CD4-positive, alpha-beta T cell treated with Interleukin-21 for 1 hour (primary cell): ENCODE results near the gene PLEKHF1.
"Not testable (repeated sequence)": the region's sequence is repeated elsewhere in the genome, so short reads cannot be mapped to it uniquely, and the experiment has no call there.

Experiments used
- DNase-seq: peaks from one replicate; pipeline ENCODE4 v3.0.0-alpha.2; 2020

PLEKHF1 gene

GRCh38 chr19:29665826-29666577, 741 bp downstream of the PLEKHF1 start:
- peak; percentile 29 for DNase-seq

GRCh38 chr19:29666578-29667386, 1.5 kb downstream of the PLEKHF1 start:
- DNase-seq = no peak

GRCh38 chr19:29667387-29667783, 2.1 kb downstream of the PLEKHF1 start:
- DNase-seq = no peak

- peak; percentile 74 for DNase-seq
Observed at GRCh38 chr19:29667901-29668341, 2.7 kb downstream of the PLEKHF1 start.

DNA sequence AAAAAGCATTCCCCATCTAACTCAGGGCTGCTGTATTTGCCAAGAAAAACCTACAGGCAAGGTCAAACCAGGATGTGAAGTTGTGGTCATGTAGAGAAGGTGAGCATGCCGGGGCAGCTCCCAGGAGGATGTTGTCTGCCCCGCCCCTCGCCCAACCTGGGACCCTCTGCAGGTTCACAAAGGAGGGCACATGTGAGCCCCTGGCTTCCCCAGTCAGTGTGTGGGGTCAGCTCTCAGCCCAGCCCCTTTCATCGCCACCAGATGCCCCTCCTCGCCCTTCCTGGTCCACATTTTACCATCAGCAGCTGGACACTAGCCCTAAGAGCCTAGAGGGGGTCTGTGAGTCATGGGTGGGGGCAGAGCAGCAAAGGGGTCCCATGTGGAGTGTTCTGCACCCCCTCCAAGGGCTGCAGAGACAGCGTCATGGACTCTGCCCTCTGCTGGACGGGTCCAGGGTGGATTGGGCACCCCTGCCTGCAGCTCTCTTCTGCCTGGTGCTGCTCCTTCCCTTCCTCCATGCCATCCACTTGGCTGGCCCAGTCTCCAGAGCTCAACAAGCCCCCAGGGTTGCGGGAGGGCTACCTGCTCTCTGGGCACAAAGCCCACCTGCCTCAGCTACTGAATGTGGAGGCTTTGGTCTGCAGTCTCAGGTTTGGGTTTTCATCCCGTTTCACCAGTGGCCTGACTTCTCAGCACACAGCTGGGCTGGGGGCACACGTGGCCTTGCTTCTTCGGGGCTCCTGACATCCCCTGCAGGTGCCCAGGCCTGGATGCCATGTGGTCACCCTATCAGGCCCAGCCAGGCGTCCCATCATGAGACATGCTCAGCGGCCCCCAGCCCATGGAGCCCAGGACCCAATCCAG, 3.7 kb downstream of the PLEKHF1 start:
- no peak for DNase-seq

- no peak for DNase-seq
Observed at GRCh38 chr19:29670255-29670654, 5.0 kb downstream of the PLEKHF1 start.

DNA sequence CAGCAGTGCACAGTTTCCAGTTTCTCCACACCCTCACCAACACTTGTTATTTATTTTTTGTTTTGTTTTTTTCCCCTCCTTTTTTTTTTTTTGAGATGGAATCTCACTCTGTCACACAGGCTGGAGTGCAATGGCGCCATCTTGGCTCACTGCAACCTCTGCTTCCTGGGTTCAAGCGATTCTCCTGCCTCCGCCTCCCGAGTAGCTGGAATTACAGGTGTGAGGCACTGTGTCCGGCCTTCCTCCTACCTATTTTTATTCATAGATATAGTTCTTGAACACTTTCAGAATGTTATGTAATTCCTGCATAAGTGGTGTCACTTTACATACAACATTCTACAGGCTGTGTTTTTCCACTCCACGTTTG, 5.7 kb downstream of the PLEKHF1 start:
- not testable (repeated sequence) for DNase-seq

DNA sequence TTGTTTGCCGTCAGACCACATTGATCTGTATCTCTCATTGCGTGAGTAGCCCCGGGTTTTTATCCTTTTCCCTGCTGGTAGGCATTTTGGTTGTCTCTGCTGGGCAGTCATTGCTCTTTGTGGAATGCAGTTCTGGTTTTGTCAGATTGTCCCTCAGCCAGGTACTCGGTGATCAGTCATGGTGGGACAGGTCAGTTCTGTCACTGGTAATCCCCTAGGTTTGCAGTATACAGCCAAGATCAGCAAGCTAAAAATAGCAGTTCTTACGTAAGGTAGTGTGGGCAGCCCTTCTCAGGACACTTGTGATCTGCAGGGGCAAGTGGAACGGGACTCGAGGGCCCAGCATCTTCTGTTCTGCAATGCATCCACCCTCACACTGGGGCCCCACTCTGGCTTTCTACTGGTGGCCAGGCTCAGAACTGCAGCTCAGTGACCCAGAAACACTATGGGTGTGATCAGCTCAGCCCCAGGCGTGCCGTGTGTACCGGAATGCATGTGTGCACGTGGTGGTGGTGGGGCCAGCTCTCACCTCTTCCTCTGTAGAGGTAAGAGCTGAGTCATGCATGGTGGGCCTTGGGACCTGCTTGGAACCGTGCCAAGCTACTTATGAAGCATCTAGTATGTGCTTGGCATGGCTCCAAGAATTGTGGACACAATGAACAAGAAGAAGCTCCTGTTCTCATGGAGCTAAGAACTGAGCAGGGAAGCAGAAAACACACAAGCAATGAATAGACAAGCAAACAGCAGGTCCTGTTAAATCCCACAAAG, 6.3 kb downstream of the PLEKHF1 start:
- DNase-seq = peak; percentile 90

GRCh38 chr19:29672319-29672932, 7.2 kb downstream of the PLEKHF1 start:
- no peak for DNase-seq

- DNase-seq = peak; percentile 88
Observed at GRCh38 chr19:29672933-29673336, 7.7 kb downstream of the PLEKHF1 start.

DNA sequence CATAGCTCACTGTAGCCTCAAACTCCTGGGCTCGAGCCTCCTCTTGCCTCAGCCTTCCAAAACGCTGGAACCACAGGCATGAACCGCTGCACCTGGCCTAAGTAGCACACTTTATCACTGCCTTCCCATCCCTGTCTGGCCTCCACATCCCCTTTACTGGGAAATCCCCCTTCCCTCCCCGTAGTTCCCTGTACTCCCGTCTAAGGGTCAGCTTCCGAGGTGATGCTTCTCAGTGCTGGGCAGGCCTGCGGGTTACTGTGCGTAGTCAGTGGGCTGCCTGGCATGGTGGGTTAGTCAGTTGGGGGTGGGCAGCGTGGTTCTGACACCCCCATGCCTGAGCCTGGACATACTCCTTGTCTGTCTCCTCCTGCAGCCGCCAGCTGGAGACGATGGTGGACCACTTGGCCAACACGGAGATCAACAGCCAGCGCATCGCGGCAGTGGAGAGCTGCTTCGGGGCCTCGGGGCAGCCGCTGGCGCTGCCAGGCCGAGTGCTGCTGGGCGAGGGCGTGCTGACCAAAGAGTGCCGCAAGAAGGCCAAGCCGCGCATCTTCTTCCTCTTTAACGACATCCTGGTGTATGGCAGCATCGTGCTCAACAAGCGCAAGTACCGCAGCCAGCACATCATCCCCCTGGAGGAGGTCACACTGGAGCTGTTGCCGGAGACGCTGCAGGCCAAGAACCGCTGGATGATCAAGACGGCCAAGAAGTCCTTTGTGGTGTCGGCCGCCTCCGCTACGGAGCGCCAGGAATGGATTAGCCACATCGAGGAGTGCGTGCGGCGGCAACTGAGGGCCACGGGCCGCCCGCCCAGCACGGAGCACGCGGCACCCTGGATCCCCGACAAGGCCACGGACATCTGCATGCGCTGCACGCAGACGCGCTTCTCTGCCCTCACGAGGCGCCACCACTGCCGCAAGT, 8.4 kb downstream of the PLEKHF1 start:
- no peak for DNase-seq

DNA sequence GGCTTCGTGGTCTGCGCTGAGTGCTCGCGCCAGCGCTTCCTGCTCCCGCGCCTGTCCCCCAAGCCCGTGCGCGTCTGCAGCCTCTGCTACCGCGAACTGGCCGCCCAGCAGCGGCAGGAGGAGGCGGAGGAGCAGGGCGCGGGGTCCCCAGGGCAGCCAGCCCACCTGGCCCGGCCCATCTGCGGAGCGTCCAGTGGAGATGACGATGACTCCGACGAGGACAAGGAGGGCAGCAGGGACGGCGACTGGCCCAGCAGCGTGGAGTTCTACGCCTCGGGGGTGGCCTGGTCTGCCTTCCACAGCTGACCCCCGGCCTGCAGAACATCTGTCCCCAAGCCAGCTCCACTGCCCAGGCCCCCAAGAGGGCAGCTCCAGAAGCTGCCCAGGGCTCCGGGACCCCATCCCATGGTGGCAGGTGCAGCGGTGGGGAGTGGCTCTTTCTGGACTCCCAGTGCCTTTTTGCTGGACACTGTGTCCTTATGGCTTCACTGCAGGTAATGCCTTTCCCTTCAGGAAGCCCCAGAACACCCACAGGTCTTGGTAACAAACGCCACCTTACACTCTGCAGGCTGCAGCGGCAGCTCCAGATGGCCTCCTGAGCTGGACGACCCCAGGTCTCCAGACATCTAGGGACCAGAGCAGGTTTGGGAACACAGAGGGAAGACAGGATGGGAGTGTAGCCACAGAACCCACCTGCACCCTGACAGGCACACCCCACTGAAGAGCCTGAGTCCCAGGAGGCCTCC, 9.3 kb downstream of the PLEKHF1 start:
- no peak for DNase-seq

DNA sequence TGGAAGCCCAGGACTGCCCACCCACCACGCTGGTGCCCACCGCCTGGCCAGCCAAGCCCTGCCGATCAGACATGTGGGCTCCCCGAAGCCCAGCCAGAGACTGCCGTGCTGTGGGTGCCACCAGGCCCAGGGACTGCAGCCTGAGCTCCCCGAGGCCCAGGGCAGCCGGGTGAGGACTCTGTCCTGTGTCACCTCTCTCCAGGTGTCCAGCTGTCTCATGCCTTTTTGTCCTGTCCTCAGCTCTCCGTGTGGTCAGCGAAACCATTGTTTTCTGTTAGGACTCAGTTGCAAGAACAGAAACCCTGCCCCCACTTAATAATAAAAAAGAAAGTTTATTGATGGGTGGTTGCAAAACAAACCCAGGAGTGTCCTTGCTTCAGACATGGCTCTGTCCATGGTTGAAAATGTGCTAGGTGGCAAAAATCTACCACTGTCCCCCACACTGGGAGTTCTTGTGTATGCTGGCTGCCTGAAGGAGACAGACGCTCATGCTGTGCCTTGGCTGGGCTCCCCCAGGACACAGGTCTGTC, 9.9 kb downstream of the PLEKHF1 start:
- DNase-seq = no peak

DNA sequence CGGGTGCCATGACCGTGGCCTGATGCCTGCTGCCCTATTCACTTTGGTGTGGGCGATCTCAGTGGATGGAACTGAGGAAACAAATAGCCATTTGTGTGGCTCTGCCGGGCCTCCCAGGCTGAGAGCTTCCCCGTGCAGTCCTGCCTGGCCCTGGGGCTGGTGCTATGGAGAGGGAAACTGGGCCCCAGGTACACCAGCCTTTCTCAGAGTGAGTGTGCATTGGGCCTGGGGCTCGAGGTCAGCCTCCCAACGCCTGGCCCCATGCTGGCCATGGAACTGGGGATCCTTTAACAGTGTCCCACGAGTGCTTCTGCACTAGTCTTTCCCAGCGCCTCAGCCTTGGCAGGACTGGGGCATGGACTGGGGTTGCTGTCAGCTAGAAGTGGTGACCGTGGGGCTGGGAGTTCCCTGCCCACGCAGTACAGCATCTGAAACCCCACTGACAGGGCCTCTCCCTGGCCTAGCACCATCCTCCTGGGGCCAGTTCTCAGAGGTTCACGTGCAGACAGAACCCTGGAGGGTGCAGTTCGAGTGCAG, 10.5 kb downstream of the PLEKHF1 start:
- no peak for DNase-seq

DNA sequence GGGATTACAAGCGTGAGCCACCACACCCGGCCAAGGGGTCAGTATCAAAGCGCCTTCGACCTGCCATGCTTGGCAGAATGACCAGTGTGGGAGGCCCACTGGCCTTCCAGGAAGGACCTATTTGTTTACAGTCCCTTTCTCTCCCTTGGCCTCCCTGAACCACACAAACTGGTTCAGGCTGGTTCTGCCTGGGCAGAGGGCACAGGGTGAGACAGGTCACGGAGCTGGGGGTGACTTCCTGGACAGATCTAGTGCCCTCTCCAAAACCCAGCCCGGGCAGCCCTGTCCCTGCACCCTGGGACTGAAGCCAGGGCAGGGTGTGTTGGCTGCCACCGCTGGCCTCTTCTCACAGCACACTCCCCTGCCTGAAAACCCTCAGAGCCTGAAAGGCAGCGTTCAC, 11.3 kb downstream of the PLEKHF1 start:
- DNase-seq = no peak

DNA sequence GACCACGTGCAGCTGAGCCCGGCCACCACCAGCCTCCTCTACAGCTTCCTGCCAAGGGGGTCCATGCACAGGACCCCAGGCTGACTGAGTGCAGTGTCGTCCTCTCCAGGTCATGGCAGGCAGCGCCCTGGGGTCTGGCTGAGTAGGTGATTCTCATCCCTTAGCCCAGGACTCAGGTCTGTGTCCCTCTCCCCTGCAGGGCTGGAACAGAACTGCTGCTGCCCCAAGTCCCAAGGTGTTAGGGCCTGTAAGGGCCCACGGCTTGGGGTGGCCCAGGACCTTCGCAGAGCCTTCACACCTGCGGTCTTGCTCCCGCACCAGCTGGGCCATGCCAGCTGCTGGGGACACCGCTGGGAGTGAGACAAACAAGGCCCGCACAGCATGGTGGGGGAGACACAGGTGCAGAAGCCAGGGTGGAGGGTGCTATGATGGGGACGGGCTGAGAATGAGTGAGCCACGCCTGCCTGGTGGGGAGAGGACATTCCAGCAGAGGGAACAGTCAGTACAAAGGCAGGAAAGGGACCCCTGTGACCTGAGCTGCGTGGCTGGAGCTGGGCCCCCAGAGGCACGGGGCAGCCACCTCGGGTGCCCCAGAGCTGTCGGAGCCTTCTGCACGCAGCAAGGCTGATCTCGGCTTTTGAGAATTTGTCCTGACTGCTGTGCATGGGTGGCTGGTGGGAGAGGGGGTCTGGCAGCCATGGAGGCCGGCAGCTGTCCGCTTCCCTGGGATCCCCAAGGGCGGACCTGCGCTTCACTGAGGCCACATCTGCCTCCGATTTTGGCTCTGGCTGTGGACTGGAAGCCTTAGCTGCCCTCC, 11.9 kb downstream of the PLEKHF1 start:
- DNase-seq = no peak

DNA sequence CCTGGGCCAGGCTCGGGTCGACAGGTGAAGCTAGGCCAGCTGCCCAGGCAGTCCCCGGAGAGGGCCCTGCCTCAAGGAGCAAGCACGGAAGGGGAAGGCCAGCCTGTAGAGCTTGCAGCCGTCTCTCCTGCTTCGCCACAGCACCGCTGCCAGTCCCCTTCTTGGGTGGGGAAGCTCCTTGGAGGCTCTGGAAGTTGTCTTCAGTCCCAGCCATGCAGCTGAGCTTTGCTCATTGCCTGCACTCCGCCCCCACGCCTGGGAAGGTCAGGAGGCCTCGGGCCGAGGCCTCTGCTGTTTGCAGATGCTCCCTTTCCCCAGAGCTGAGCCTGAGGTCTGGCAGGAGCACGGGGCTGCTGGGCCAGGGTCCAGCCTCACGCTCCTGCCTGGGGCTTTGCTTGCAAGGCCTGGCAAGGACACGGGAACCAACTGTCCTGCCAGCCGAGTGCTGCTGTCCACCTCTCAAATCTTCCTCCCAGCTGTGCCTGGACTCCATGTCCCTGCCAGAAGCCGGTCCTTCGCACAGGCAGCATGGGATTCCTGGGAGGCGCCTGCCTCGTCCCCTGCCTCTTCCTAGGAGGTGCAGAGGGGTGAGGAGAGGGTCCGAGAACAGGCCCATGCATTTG, 13.3 kb downstream of the PLEKHF1 start:
- no peak for DNase-seq

DNA sequence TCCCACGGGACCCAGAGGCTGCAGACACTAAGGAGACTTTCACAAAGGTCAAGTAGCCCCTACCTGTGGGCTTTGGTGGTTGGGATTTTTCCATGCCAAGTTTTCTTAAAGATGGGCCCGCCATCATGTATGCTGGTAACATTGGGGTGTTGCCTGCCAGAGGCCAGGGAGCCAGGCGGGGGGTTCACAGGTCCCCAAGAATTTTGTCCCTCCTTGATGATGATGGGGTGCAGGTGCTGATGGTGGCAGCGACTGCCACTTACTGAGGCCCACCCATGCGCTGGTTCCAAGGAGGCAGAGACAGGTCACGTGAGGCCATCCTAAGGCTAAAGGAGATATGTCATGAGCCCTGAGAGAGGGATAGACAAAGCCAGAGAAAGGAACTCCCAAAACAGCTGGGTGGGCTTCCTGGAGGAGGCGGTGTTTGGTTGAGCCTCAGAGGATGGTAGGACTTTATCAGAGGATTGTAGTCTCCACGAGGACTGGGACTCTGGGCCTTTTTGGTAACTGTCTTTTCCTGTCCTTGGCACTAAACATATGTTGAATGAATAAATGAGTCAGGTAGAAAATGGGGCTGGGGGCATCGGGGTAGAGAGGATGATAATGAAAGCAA, 14.4 kb downstream of the PLEKHF1 start:
- DNase-seq = no peak
